Hematopoietic multipotent progenitor cell treated with erythropoietin and hydrocortisone succinate and interleukin-3 and kit ligand, for 15 days (in vitro differentiated cells): ENCODE results near the gene LTB4R2.
"Not testable (repeated sequence)": the region's sequence is repeated elsewhere in the genome, so short reads cannot be mapped to it uniquely, and the experiment has no call there.

Source experiments
- DNase-seq: peaks from one replicate; pipeline ENCODE4 v3.0.0-alpha.2; 2015; ENCODE audit warnings: low spot score

LTB4R2 gene

GRCh38 chr14:24340606-24341005, 30.7 kb downstream of the LTB4R2 start:
- DNase-seq = no peak

DNA sequence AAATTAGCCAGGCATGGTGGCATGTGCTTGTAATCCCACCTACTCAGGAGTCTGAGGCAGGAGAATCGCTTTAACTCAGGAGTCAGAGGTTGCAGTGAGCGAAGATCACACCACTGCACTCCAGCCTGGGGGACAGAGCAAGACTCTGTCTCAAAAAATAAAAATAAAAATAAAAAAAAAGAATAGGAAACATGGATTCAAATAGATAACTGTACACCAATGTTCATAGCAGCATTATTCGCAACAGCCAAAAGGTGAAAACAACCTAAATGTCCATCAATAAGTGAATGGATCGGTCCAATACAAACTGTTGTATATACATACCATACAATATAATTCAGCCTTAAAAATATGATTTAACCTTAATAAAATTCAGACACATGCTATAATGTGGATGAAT, 32.9 kb downstream of the LTB4R2 start:
- DNase-seq = no peak

DNA sequence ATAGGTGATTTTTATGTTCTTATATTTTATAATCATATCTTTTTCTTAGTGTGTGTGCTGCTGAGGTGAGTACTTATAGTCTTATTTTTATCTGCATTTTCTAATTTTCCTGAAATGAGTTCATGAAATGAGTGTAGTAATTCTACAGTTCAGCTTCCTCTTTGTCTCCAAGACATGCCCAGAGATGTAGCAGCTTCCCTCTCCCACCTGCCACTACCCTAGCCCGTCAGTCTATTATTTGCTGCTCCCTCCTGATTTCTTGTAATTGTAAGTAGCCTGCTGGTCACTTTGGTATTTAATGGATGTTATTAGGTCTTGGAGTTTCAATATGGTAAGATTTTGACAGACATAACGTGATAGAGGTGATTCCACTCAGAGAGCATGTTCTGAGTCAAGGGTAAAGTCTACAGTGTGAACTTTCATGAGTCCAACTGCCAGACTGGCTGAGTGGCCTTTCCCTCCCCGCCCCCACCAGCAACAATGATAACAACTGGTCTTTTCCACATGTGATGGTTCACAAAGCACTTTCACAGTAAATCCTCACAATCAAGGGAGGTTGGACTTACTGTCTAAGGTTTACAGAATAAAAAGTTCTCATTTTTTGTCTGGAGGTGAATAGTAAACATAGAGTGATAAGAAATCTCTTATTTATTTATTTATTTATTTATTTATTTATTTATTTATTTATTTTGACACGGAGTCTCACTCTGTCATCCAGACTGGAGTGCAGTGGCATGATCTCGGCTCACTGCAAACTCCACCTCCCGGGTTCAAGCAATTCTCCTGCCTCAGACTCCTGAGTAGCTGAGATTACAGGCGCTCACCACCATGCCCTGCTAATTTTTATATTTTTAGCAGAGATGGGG, 34.1 kb downstream of the LTB4R2 start:
- DNase-seq = no peak

- no peak for DNase-seq
Measured at GRCh38 chr14:24347134-24347533, 37.2 kb downstream of the LTB4R2 start.

GRCh38 chr14:24348186-24348585, 38.2 kb downstream of the LTB4R2 start:
- DNase-seq = no peak

DNA sequence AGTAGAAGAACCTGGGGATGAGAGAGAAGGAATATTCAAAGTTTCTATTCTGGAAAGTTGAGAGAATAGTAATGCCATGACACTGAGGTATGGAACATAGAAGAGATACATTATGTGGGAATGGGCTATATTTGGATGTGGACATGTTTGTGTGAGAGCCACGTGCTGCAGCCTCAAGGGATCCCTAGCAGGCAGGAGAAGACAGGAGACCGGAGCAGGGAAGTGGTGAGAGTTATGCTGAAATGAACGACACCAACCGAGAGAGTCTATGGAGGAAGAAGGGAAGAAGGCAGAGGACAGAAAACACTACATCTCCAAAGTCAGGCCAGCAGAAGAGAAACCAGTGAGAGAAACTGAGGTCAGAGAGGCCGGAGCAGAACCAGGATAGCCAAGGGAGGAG, 39.8 kb downstream of the LTB4R2 start:
- DNase-seq = no peak

DNA sequence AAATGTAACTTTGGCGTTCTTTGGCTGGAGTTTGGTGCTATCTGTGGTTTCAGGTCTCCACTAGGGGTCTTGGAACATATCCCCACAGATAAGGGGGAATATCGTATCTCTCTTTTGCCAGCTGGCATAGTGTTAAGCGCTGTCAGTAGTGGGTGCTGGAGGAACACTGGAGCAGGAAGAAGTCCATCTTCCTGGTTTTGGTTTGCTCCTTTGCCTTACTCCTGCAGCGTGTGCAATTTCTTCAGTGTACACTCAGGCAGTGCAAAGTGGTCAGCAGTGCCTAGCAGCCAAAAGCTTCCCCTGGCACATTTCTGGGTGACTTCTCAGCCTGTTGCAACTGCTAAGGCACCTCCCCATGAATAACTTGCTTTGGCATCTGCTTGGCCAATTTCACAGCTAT, 41.6 kb downstream of the LTB4R2 start:
- DNase-seq = no peak

DNA sequence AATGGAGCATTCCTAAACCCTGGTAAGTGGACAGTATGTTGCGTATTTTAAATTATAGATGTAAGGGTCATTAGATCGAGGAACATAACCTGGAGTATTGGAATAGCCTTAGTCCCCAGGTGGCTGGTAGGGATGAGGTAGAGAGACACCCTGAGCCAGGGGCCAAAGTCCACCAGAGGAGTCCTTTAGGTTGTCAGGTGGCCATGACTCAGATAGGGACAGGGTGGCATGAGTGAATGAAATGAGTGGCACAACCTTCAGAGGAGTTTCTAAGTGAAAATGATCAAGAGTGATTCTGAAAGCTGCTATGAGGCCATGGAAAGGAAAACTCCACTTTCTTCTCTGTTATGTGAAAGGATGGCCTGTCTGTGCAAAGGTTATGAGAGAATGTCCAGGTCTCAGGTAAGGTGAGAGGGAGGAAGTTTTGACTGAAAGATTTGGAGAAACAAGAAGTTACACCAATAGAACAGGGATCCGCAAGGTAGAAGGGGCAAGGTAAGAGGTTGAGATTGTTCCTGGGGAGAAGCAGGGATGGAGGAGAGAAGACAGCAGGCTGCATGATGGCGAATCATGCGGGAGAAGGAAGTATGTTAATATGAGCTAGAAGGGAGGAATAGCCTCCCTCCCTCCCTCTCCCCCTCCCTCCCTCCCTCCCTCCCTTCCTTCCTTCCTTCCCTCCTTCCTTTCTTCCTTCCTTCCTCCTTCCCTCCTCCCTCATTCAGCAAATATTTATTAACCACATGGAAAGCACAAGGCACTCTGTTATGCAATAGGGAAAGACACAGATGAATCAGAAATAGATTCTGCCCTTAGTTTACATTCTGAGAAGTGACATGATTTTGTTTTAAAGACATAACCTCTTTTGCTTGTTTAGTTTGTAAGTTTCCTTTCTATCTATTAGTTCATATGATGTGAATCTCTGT, 43.9 kb downstream of the LTB4R2 start:
- DNase-seq = no peak

- DNase-seq = not testable (repeated sequence)
Measured at GRCh38 chr14:24354482-24354825, 44.5 kb downstream of the LTB4R2 start.

DNA sequence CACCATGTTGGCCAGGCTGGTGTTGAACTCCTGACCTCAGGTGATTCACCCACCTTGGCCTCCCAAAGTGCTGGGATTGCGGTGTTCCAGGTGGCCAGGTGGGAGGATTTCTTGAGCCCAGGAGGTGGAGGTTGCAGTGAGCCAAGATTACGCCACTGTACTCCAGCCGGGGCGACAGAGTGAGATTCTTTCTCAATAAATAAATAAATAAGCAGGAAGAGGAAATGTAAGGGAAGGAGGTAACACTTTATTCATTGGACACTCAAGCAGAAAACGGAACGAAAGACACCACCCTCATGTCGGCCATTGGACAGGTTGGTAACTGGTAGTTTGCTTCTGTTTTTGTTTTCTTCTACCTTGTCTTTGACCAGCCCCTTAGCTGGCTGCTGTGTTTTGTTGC, 45.1 kb downstream of the LTB4R2 start:
- DNase-seq = no peak

GRCh38 chr14:24356208-24356607, 46.3 kb downstream of the LTB4R2 start:
- DNase-seq = no peak

GRCh38 chr14:24360281-24360680, 50.3 kb downstream of the LTB4R2 start:
- DNase-seq = no peak

DNA sequence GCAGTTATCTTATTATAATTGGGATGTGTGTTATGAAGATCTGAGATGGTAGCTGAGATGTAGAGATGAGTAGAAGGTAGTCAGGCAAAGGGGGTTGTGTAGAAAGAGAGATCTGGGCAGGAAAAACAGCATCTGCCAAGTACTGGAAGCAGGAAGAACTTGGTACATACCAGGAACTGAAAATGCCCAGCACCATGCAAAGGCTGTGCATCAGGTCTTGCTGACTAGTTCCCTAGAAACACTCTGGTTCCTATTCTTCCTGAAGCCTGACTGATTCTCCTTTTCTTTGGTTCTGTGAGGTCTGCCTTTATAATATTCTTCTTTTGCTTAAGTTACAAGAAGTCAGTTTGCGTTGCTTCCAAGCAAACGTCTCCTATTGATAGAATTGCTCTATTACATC, 51.4 kb downstream of the LTB4R2 start:
- no peak for DNase-seq
